ENCODE results near the gene MGST1.

The MGST1 gene, protein sequence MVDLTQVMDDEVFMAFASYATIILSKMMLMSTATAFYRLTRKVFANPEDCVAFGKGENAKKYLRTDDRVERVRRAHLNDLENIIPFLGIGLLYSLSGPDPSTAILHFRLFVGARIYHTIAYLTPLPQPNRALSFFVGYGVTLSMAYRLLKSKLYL

DNA sequence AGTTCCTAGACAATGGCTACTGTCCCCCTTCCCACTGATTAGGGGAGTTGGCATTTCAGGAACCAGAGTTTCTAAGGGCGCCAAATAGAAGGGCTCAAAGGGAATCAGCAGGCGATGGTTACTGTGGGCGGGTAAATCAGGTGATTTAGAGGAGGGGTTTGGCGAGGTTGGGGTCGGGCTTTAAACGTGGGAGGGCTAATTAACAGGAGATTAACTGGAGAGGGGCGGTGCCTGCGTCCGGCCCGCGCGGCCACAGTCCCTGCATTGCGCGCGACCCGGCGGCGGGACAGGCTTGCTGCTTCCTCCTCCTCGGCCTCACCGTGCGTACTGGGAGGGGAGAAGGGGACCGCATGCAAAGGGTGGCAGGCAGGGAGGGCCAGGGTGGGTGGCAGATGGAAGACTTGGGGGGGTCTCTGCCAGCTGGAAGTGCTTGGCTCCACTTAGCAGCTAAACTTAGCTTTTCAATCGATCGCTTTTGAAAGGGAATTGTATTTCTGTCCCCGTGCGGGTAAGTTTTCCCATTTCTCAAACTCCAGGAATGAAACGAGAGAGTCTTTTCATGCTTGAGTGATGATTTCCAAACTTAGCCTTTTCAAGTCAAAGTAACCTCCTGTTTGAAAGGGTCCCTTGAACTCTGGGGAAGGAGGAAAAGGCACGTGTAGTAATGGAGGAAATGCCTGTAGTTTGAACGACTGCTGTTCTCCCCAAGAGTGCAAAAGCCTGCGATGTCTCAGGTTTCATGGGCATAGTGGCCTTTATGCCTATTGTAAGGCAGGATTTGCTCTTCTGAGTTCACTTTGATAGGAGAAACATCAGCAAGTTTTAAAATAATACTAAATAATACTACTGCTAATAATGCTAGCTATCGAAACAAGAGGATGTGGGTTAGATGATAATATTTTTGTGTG, at the start of gene MGST1:
MGST1 (plus strand) TSS at position 255 of the 908 bp plus-strand sequence. CDS start 6,608 bp downstream, outside the sequence.
- CTCF ChIA-PET, result no interaction called here
- TF ChIP-seq, protein P1, sequence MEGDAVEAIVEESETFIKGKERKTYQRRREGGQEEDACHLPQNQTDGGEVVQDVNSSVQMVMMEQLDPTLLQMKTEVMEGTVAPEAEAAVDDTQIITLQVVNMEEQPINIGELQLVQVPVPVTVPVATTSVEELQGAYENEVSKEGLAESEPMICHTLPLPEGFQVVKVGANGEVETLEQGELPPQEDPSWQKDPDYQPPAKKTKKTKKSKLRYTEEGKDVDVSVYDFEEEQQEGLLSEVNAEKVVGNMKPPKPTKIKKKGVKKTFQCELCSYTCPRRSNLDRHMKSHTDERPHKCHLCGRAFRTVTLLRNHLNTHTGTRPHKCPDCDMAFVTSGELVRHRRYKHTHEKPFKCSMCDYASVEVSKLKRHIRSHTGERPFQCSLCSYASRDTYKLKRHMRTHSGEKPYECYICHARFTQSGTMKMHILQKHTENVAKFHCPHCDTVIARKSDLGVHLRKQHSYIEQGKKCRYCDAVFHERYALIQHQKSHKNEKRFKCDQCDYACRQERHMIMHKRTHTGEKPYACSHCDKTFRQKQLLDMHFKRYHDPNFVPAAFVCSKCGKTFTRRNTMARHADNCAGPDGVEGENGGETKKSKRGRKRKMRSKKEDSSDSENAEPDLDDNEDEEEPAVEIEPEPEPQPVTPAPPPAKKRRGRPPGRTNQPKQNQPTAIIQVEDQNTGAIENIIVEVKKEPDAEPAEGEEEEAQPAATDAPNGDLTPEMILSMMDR (IDR thresholded peaks at IDR 0.05; ENCODE audit: insufficient read depth, low read length, missing control alignments), result no peak
- H3K4me3 ChIP-seq (ENCODE audit: low read depth, low read length), result peak within 1 kb of the TSS; percentile 60
- DNase-seq (ENCODE audit: low read depth, low spot score), result no peak
- POLR2A ChIA-PET, result no interaction called here

DNA sequence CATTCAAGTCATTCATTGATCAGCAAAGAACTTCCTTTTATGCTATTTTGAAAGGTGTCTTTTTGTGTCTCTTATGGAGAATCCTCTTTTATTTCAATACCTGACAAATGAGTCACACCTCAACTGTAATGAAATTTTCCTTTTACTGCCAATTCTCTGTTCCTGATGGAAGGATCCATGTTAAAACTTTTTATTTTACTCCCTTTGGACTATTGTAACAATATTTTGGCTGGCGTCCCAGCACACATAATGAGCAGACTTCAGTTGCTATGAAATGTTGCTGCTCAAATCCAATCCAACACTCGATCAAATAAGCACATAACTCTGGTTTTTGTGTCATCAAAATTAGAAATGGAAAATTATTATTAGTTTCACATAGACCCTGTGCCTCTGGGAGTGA, 48.0 kb upstream of the MGST1 start:
- no peak overlapping the region for H3K4me3 ChIP-seq (ENCODE audit: low read depth, low read length)
- TF ChIP-seq, protein P1 (IDR thresholded peaks at IDR 0.05; ENCODE audit: insufficient read depth, low read length, missing control alignments), result no peak
- CTCF ChIA-PET, result no interaction called here
- POLR2A ChIA-PET, result no interaction called here
- no peak for DNase-seq (ENCODE audit: low read depth, low spot score)

DNA sequence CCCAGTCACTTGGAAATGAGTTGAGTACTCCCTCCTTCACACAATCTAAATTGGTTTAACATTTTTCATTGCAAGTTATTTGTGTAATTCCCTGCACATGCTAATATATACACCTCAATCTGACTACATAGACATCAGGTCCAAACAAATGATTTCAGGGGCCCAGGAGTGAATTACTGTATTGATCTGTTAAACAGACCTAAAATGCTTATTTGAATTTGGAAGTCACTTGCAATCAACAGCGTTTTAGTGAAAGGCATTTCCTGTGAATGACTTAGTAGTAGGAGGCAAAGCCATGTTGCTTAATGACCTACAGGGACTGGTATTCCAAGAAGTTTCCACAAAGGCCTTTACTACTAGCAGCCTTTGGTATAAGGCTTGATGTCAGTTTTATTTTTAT, 47.3 kb upstream of the MGST1 start:
- ChIA-PET POLR2A (no interaction called here), CTCF (no interaction called here)
- no peak for DNase-seq (ENCODE audit: low read depth, low spot score)
- H3K4me3 ChIP-seq (ENCODE audit: low read depth, low read length), result no peak overlapping the region
- TF ChIP-seq, protein P1 (IDR thresholded peaks at IDR 0.05; ENCODE audit: insufficient read depth, low read length, missing control alignments), result no peak

DNA sequence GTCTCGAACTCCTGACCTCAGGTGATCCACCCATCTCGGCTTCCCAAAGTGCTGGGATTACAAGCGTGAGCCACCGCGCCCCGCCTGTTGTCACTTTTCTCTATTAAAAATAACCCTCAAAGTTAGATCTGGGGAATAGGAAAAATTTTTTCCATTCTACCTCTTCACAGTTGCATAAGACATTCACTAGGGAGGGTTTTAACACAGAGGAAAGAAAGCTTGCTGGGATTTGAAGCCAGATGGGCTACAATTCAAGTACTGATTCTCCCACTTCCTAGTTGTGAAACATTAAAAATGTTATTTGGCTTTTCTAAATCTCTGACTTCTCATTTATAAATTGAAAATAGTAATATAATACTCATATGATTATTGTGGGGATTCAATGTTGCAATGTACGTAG, 46.7 kb upstream of the MGST1 start:
- no peak overlapping the region for H3K4me3 ChIP-seq (ENCODE audit: low read depth, low read length)
- DNase-seq (ENCODE audit: low read depth, low spot score), result no peak
- ChIA-PET POLR2A (no interaction called here), CTCF (no interaction called here)
- TF ChIP-seq, protein P1 (IDR thresholded peaks at IDR 0.05; ENCODE audit: insufficient read depth, low read length, missing control alignments), result no peak

DNA sequence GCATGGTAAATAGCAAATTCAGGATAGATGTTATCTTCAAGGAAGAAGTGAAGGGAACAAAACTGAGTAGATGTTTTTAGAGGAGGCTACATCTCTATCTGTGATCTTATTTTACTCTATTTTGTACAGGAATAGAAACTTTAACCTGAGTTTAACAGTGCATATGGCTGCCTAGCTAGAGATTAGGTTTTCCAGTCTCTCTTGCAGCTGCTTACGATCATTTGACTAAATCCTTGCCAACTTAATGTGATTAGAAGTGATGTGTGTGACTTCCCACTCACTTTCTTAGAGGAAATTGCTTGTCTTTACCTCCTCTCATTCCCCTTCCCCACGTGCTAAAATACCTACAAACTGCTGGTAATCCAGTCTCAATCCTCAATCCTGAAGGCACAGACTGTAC, 43.5 kb upstream of the MGST1 start:
- DNase-seq (ENCODE audit: low read depth, low spot score), result no peak
- CTCF ChIA-PET, result no interaction called here
- POLR2A ChIA-PET, result no interaction called here
- no peak overlapping the region for H3K4me3 ChIP-seq (ENCODE audit: low read depth, low read length)
- TF ChIP-seq, protein P1 (IDR thresholded peaks at IDR 0.05; ENCODE audit: insufficient read depth, low read length, missing control alignments), result no peak

DNA sequence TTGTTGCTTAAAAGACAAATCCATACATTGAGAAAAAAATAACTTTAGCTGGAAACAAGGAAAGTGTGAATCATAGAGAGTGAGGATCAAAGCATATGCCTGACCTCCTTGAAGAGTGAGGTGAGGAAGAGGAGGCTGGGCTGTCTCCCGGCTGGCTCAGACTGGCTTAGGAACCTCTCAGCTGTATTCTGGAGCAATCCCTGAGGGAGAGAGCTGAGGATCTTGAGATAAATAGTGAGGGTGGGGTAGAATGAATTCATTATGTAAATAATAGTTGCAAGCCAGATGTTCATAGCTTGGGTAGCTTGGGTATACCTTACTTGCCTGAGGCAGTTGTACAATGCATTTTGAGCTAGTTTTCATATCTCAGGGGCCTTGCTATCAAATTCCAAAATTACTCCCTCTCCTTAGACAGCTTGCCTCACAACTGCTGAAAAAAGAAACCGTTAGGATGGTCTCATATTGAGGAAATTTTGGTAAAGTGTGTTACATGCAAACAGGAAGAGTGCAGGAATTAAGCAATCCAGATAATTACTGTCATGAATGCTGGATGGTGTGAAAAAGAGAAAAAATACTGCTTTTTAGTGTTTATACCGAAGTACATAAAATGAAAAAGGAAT, 39.5 kb upstream of the MGST1 start:
- no peak overlapping the region for H3K4me3 ChIP-seq (ENCODE audit: low read depth, low read length)
- ChIA-PET CTCF (no interaction called here), POLR2A (no interaction called here)
- TF ChIP-seq, protein P1 (IDR thresholded peaks at IDR 0.05; ENCODE audit: insufficient read depth, low read length, missing control alignments), result no peak
- no peak for DNase-seq (ENCODE audit: low read depth, low spot score)
